HepG2 (cell line): Measurements from ENCODE around the gene TREX2. TPM values are rescaled to one million over a fixed set of nuclear protein-coding genes. Genes with fewer than 3 reads are reported as not detected.

Experiments
- ATAC-seq: fragments of 200-7000 bp; cut with Tn5 transposase; 3 replicates; pipeline ENCODE4 v1.9.1; 2020; ENCODE audit warnings: mild to moderate bottlenecking, moderate library complexity
- BruUV-seq: library from RNA; stranded (reverse); fragments of 400-500 nt; replicated peaks from 2 replicates; lab custom pipeline; 2021; lab: Mats Ljungman, UMichigan
- CTCF ChIA-PET: fragments of 300-600 bp; formaldehyde crosslinking; extraction: SDS; loops from one replicate; lab custom pipeline; 2021; ENCODE audit warnings: low total read pairs, inconsistent platforms, low intra/inter-chr PET ratio; lab: Yijun Ruan, JAX
- POLR2A ChIA-PET: fragments of 350-600 bp; sonication (Branson Sonifier 250); formaldehyde crosslinking; loops from one replicate; lab custom pipeline; 2020; ENCODE audit warnings: antibody characterized with exemption, inconsistent platforms; lab: Yijun Ruan, JAX
- DNase-seq: peaks from one replicate; pipeline ENCODE4 v3.0.0-alpha.2; 2015; ENCODE audit warnings: low spot score
- FAIRE-seq: peaks from 3 replicates; lab custom pipeline; 2011; peaks lifted over from hg19 to GRCh38; lab: Jason Lieb, UNC
- H2AFZ ChIP-seq: one replicate; pipeline ENCODE4 v1.6.1; 2011; ENCODE audit warnings: low read length, inconsistent platforms
- H3K27ac ChIP-seq: fragments of 300-600 bp; 3 replicates; pipeline ENCODE4 v1.8.0; 2011; ENCODE audit warnings: mixed run types, mild to moderate bottlenecking, mixed read lengths, low read length, inconsistent platforms; ENCODE audit not compliant: insufficient read depth; ENCODE audit errors: extremely low read length
- H3K27me3 ChIP-seq, 2 experiments: fragments of 200-600 bp in 1 of 2; 2 replicates in 1 of 2; 3 replicates in 1 of 2; pipeline versions ENCODE4 v1.6.0 to v1.8.0; 2011; ENCODE audit warnings: low read length in 2 of 2, mild to moderate bottlenecking in 2 of 2, moderate library complexity in 2 of 2, inconsistent platforms in 1 of 2; ENCODE audit not compliant: insufficient read depth in 2 of 2, control insufficient read depth in 1 of 2
- H3K36me3 ChIP-seq, 2 experiments: fragments of 200-600 bp in 1 of 2; replicated peaks in 1 of 2; 2 replicates in 1 of 2; 3 replicates in 1 of 2; pipeline versions ENCODE4 v1.5.1 to v1.8.0; 2011; ENCODE audit warnings: low read length in 2 of 2, inconsistent platforms in 1 of 2; ENCODE audit not compliant: insufficient read depth in 2 of 2, control insufficient read depth in 1 of 2
- H3K4me1 ChIP-seq: 2 replicates; pipeline ENCODE4 v1.5.1; 2012; ENCODE audit warnings: low read length, inconsistent platforms; ENCODE audit not compliant: insufficient read depth
- H3K4me2 ChIP-seq: 2 replicates; pipeline ENCODE4 v1.6.0; 2011; ENCODE audit warnings: low read depth, low read length, inconsistent platforms
- H3K4me3 ChIP-seq, 3 experiments: fragments of 200-600 bp in 1 of 3; sonication (generic), shearing (Covaris generic) in 1 of 3; replicated peaks in 1 of 3; 2 replicates each; pipeline ENCODE4 v1.5.1; 2011 to 2016; ENCODE audit warnings: low read length in 3 of 3, inconsistent platforms in 2 of 3, low read depth in 2 of 3, mild to moderate bottlenecking in 2 of 3, control low read depth in 1 of 3, mixed read lengths in 1 of 3; ENCODE audit not compliant: insufficient read depth in 1 of 3
- H3K79me2 ChIP-seq: one replicate; pipeline ENCODE4 v1.6.1; 2011; ENCODE audit warnings: low read length, inconsistent platforms; ENCODE audit not compliant: insufficient read depth
- H3K9ac ChIP-seq: 2 replicates; pipeline ENCODE4 v1.6.0; 2011; ENCODE audit warnings: mild to moderate bottlenecking, low read depth, low read length, inconsistent platforms; ENCODE audit not compliant: insufficient read depth
- H3K9me3 ChIP-seq: 2 replicates; pipeline ENCODE4 v1.5.1; 2012; ENCODE audit warnings: mild to moderate bottlenecking, low read length
- H4K20me1 ChIP-seq: 2 replicates; pipeline ENCODE4 v1.6.0; 2011; ENCODE audit warnings: inconsistent platforms, mild to moderate bottlenecking, low read length, moderate library complexity; ENCODE audit not compliant: insufficient read depth
- ATF2 ChIP-seq: sonication (generic); formaldehyde crosslinking; IDR thresholded peaks from 2 replicates; pipeline ENCODE4 v1.4.0; 2020; ENCODE audit warnings: missing genetic modification reagents
- GLI4 ChIP-seq: sonication (generic); formaldehyde crosslinking; IDR thresholded peaks from 2 replicates; pipeline ENCODE4 v1.5.1; 2020; ENCODE audit warnings: missing genetic modification reagents, mild to moderate bottlenecking, moderate library complexity, borderline replicate concordance
- PAF1 ChIP-seq: IDR thresholded peaks from 2 replicates; pipeline ENCODE4 v1.6.1; 2016; ENCODE audit warnings: missing genetic modification reagents, missing compliant biosample characterization
- RAD51 ChIP-seq: fragments of 450-650 bp; IDR thresholded peaks from 2 replicates; pipeline ENCODE4 v1.6.1; 2016; ENCODE audit warnings: borderline replicate concordance
- RARG ChIP-seq: sonication (generic); formaldehyde crosslinking; IDR thresholded peaks from 2 replicates; pipeline ENCODE4 v1.4.0; 2020; ENCODE audit warnings: low read depth, mild to moderate bottlenecking, missing genetic modification reagents
- ZNF546 ChIP-seq: sonication (generic); formaldehyde crosslinking; conservative IDR thresholded peaks from 2 replicates; pipeline ENCODE4 v1.8.1; 2023; ENCODE audit warnings: mild to moderate bottlenecking, missing genetic modification reagents
- ZNF563 ChIP-seq: sonication (generic); formaldehyde crosslinking; IDR thresholded peaks from 2 replicates; pipeline ENCODE4 v1.8.0; 2022; ENCODE audit warnings: mild to moderate bottlenecking, moderate library complexity, missing genetic modification reagents
- ZNF616 ChIP-seq: sonication (generic); formaldehyde crosslinking; IDR thresholded peaks from 2 replicates; pipeline ENCODE4 v1.5.0; 2020; ENCODE audit warnings: low read depth, mild to moderate bottlenecking, missing genetic modification reagents
- WGBS: methylation state at CpG from one replicate; pipeline ENCODE4 v1.1.6; 2017; ENCODE audit warnings: low lambda C conversion rate; 5-methylcytosine and 5-hydroxymethylcytosine counted together
- in situ Hi-C: cut with HindIII; loops from 2 replicates; pipeline ENCODE4 v1.10.0; 2017; ENCODE audit warnings: low pct_unique_long_range_greater_than_20kb; ENCODE audit not compliant: extremely low pct_ligation_motif_present
- intact Hi-C: fragments of 100-400 bp; cut with micrococcal nuclease; formaldehyde crosslinking; loops from one replicate; pipeline ENCODE4 v1.10.0; 2022; ENCODE audit not compliant: unreplicated experiment
- polyA plus RNA-seq, 8 experiments: library from polyadenylated mRNA; depleted of rRNA in 3 of 8; stranded (reverse) in 7 of 8; unstranded in 1 of 8; fragments of >200 nt; fragmentation: Illumina TruSeq in 4 of 8; extraction: Trizol in 4 of 8; gene quantifications; 2 replicates each; pipeline versions ENCODE4 v1.2.1 to v1.2.3, GENCODE V29; 2011 to 2016; ENCODE audit warnings: low read depth in 4 of 8, missing spikeins in 1 of 8, mixed read lengths in 1 of 8; ENCODE audit not compliant: insufficient read depth in 1 of 8
- total RNA-seq, 5 experiments: library from RNA; depleted of rRNA; stranded (reverse); fragments of >200 nt; fragmentation: Illumina TruSeq; extraction: Trizol; gene quantifications; 2 replicates each; pipeline ENCODE4 v1.2.3, GENCODE V29; 2016; ENCODE audit warnings: low read depth in 1 of 5
- TF ChIP-seq, protein P1 (sequence below): sonication (generic); formaldehyde crosslinking; IDR thresholded peaks from 2 replicates; pipeline ENCODE4 v1.9.0; 2022; ENCODE audit warnings: missing genetic modification reagents, mild to moderate bottlenecking, borderline replicate concordance
- TF ChIP-seq, protein P2 (sequence below): sonication (generic); formaldehyde crosslinking; IDR thresholded peaks from 2 replicates; pipeline ENCODE4 v1.4.0; 2020; ENCODE audit warnings: missing genetic modification reagents
- TF ChIP-seq, protein P3 (sequence below): sonication (generic); formaldehyde crosslinking; IDR thresholded peaks from 2 replicates; pipeline ENCODE4 v1.9.0; 2021; ENCODE audit warnings: missing genetic modification reagents, borderline replicate concordance

TREX2 gene
- total and polyA plus RNA-seq, 2 of the 13 experiments (the other 11 are each of a cell fraction or from before 2014, with no cell fraction given): 0.13 to 0.18 TPM

- Histone ChIP-seq H3K4me1 (no peaks in the 10 kb centered on the region), H3K27me3 (no peaks in the 10 kb centered on the region; a peak in 1 of 5 replicates), H3K9me3 (no peaks in the 10 kb centered on the region), H3K4me3 (no peak overlapping the region), H2AFZ (no peak overlapping the region), H3K27ac (no peak overlapping the region), H3K36me3 (no peaks in the 10 kb centered on the region), H4K20me1 (no peaks in the 10 kb centered on the region), H3K79me2 (no peaks in the 10 kb centered on the region), H3K4me2 (no peak overlapping the region), H3K9ac (no peak overlapping the region)
- in situ Hi-C loops (no loop called here), intact Hi-C loops (no loop called here)
- BruUV-seq: no TSS peak
- CTCF ChIA-PET: no interaction called here
- no peak for ATAC-seq
- TF ChIP-seq GLI4 (CRISPR knock-in tag): no peak
- TF ChIP-seq ATF2 (CRISPR knock-in tag): no peak
- no peak for TF ChIP-seq ZNF563 (CRISPR knock-in tag)
- TF ChIP-seq RAD51: no peak
- TF ChIP-seq, protein P1, sequence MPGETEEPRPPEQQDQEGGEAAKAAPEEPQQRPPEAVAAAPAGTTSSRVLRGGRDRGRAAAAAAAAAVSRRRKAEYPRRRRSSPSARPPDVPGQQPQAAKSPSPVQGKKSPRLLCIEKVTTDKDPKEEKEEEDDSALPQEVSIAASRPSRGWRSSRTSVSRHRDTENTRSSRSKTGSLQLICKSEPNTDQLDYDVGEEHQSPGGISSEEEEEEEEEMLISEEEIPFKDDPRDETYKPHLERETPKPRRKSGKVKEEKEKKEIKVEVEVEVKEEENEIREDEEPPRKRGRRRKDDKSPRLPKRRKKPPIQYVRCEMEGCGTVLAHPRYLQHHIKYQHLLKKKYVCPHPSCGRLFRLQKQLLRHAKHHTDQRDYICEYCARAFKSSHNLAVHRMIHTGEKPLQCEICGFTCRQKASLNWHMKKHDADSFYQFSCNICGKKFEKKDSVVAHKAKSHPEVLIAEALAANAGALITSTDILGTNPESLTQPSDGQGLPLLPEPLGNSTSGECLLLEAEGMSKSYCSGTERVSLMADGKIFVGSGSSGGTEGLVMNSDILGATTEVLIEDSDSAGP: no peak
- TF ChIP-seq, protein P2, sequence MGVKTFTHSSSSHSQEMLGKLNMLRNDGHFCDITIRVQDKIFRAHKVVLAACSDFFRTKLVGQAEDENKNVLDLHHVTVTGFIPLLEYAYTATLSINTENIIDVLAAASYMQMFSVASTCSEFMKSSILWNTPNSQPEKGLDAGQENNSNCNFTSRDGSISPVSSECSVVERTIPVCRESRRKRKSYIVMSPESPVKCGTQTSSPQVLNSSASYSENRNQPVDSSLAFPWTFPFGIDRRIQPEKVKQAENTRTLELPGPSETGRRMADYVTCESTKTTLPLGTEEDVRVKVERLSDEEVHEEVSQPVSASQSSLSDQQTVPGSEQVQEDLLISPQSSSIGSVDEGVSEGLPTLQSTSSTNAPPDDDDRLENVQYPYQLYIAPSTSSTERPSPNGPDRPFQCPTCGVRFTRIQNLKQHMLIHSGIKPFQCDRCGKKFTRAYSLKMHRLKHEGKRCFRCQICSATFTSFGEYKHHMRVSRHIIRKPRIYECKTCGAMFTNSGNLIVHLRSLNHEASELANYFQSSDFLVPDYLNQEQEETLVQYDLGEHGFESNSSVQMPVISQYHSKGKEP (CRISPR knock-in tag): no peak
- TF ChIP-seq, protein P3, sequence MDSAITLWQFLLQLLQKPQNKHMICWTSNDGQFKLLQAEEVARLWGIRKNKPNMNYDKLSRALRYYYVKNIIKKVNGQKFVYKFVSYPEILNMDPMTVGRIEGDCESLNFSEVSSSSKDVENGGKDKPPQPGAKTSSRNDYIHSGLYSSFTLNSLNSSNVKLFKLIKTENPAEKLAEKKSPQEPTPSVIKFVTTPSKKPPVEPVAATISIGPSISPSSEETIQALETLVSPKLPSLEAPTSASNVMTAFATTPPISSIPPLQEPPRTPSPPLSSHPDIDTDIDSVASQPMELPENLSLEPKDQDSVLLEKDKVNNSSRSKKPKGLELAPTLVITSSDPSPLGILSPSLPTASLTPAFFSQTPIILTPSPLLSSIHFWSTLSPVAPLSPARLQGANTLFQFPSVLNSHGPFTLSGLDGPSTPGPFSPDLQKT (CRISPR knock-in tag): no peak
- no peak for TF ChIP-seq ZNF546 (CRISPR knock-in tag)
- no peak for TF ChIP-seq PAF1 (CRISPR knock-in tag)
- TF ChIP-seq RARG (CRISPR knock-in tag): no peak
- TF ChIP-seq ZNF616 (CRISPR knock-in tag): no peak
- FAIRE-seq: no peak
- DNase-seq: no peak
- WGBS: 0% methylated on average over 1 of the region's 13 CpGs
- POLR2A ChIA-PET: no interaction called here
These were observed 5.2 kb downstream of the TREX2 start for GRCh38 chrX:153440556-153441135.
